Measurements from ENCODE around the gene NCBP3. TPM values are rescaled to one million over a fixed set of nuclear protein-coding genes. Genes with fewer than 3 reads are reported as not detected.

The NCBP3 gene
- total and polyA plus RNA-seq, 2 donors (not counting 3 experiments of a cell fraction or from before 2014, with no cell fraction given), result 18.2 to 51.1 TPM

- no peak for FAIRE-seq
- TF ChIP-seq EZH2 (IDR thresholded peaks at IDR 0.05; ENCODE audit: borderline replicate concordance, low read depth, low read length, severe bottlenecking), result no peak
- no peak for TF ChIP-seq GATA2 (IDR thresholded peaks at IDR 0.05; ENCODE audit: insufficient read depth, insufficient read length, low read depth, low read length)
- no peak for TF ChIP-seq MYC (IDR thresholded peaks at IDR 0.05; ENCODE audit: low read depth, low read length)
- TF ChIP-seq, protein P1, sequence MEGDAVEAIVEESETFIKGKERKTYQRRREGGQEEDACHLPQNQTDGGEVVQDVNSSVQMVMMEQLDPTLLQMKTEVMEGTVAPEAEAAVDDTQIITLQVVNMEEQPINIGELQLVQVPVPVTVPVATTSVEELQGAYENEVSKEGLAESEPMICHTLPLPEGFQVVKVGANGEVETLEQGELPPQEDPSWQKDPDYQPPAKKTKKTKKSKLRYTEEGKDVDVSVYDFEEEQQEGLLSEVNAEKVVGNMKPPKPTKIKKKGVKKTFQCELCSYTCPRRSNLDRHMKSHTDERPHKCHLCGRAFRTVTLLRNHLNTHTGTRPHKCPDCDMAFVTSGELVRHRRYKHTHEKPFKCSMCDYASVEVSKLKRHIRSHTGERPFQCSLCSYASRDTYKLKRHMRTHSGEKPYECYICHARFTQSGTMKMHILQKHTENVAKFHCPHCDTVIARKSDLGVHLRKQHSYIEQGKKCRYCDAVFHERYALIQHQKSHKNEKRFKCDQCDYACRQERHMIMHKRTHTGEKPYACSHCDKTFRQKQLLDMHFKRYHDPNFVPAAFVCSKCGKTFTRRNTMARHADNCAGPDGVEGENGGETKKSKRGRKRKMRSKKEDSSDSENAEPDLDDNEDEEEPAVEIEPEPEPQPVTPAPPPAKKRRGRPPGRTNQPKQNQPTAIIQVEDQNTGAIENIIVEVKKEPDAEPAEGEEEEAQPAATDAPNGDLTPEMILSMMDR (IDR thresholded peaks at IDR 0.05; ENCODE audit: extremely low read depth in 1 of 2, insufficient read depth in 1 of 2, low read depth in 1 of 2, low read length in 2 of 2), result no peak
- no peak for TF ChIP-seq JUN (IDR thresholded peaks at IDR 0.05; ENCODE audit: borderline replicate concordance, insufficient read depth, insufficient read length, low read depth)
- TF ChIP-seq, protein P2, sequence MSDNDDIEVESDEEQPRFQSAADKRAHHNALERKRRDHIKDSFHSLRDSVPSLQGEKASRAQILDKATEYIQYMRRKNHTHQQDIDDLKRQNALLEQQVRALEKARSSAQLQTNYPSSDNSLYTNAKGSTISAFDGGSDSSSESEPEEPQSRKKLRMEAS (IDR thresholded peaks at IDR 0.05; ENCODE audit: insufficient read depth, insufficient read length), result no peak
- TF ChIP-seq FOS (IDR thresholded peaks at IDR 0.05; ENCODE audit: borderline replicate concordance, insufficient read depth, low read length), result no peak
- no peak for TF ChIP-seq POLR2A (IDR thresholded peaks at IDR 0.05; ENCODE audit: low read depth, low read length)
- no peak for TF ChIP-seq POLR2AphosphoS5 (IDR thresholded peaks at IDR 0.05; ENCODE audit: insufficient read depth, low read depth, low read length)
- H3K4me1 ChIP-seq (ENCODE audit: control insufficient read depth, extremely low read depth, insufficient read depth, low read length), result peaks cover 73% of the 10 kb centered on the region
- no peaks in the 10 kb centered on the region for H3K36me3 ChIP-seq (ENCODE audit: control insufficient read depth in 2 of 2, extremely low read depth in 1 of 2, insufficient read depth in 2 of 2, low read length in 2 of 2)
- peak overlapping the region; percentile 72 for H3K27ac ChIP-seq (ENCODE audit: insufficient read depth, low read depth, low read length)
- no peaks in the 10 kb centered on the region for H3K27me3 ChIP-seq (ENCODE audit: control insufficient read depth in 2 of 2, insufficient read depth in 2 of 2, low read length in 2 of 2)
- ChIA-PET POLR2A (no interaction called here), CTCF (interaction anchor here (0.9 to 9.2 kb wide), 4 partner anchors 20 to 45 kb away, joined by 4 to 82 read pairs (median 12); partner anchors contain the start of gene NCBP3)
- no peaks in the 10 kb centered on the region for H3K9me1 ChIP-seq (replicated peaks; ENCODE audit: control insufficient read depth, extremely low read depth, insufficient read depth, low read length)
- intact Hi-C loops (cut with micrococcal nuclease) (no loop called here), dilution Hi-C loops (cut with MboI; ENCODE audit: extremely low pct_ligation_motif_present, low sequenced_read_pairs) (no loop called here)
- no peak overlapping the region for H3K4me2 ChIP-seq (ENCODE audit: insufficient read depth, low read length)
- DNase-seq (ENCODE audit: low read depth, low spot score), result no peak
- H3K79me2 ChIP-seq (ENCODE audit: control insufficient read depth, insufficient read depth, low read length), result peaks cover 21% of the 10 kb centered on the region
- no TSS peak for BruUV-seq (replicated peaks)
- no peak overlapping the region for H2AFZ ChIP-seq (ENCODE audit: low read depth, low read length)
- H3K9me3 ChIP-seq (replicated peaks; ENCODE audit: control insufficient read depth, insufficient read depth, low read length), result no peaks in the 10 kb centered on the region
- H4K20me1 ChIP-seq (replicated peaks; ENCODE audit: control insufficient read depth, extremely low read depth, insufficient read depth, low read length), result no peaks in the 10 kb centered on the region
- no peak overlapping the region for H3K4me3 ChIP-seq (replicated peaks in 1 of 3; ENCODE audit: insufficient read depth in 1 of 3, low read depth in 1 of 3, low read length in 3 of 3)
- no peak overlapping the region for H3K9ac ChIP-seq (replicated peaks; ENCODE audit: extremely low read depth, insufficient read depth, low read length)
Measured at GRCh38 chr17:3890878-3891219, 44.8 kb upstream of the NCBP3 start.

Measured in endothelial cell of umbilical vein (primary cell).